ENCODE results near the gene ZNF322.

The ZNF322 gene

GRCh38 chr6:26588965-26589364 is 70.6 kb downstream of the ZNF322 start:
- no peak for DNase-seq

Data from DMS153 (cell line).